HG03159 (cell line): ENCODE measurements around the gene ZSCAN4.

Experiments used
- ATAC-seq: cut with Tn5 transposase; IDR thresholded peaks from one replicate; pipeline ENCODE4 v1.9.1; 2021; ENCODE audit warnings: mild to moderate bottlenecking, moderate library complexity; ENCODE audit not compliant: unreplicated experiment

The ZSCAN4 gene

DNA sequence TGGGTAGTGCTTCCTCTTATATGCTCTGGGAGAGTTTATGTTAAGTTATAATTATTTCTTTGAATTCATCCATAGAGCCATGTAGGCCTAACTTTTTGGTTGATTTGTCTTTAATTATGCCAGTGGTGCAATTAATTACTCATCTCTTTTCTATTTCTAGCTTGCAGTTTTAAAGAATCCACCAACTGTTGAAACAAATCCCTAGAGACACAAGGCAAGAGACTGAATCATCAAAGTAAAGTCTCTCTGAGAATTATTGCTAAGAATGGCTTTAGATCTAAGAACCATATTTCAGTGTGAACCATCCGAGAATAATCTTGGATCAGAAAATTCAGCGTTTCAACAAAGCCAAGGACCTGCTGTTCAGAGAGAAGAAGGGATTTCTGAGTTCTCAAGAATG is 7.1 kb downstream of the ZSCAN4 start:
- no peak for ATAC-seq

DNA sequence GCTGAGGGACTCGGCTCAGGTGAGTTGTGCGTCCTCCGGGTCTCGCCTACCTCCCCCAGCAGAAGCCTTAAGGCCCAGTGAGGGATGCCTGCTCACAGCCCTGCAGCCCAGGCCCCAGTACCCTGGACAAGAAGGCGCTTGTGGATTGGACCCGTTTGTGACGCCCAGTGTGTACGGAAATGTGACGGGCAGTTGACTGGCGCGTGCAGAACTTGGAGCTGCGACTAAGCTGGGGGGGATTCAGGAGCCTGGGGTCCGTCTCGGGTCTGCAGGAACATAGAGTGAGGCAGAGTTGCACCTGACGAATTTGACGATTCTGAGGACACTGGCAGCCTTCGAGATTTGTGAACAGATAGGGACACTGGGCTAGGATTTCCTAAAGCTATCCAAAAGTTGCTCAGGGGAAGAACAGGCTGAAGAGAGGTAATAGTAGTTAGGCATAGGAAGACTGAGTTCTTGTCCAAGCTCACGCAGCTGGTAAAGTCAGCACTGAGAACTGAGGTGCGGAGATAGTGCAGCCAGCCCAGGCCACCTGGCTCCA is 13.6 kb downstream of the ZSCAN4 start:
- no peak for ATAC-seq

DNA sequence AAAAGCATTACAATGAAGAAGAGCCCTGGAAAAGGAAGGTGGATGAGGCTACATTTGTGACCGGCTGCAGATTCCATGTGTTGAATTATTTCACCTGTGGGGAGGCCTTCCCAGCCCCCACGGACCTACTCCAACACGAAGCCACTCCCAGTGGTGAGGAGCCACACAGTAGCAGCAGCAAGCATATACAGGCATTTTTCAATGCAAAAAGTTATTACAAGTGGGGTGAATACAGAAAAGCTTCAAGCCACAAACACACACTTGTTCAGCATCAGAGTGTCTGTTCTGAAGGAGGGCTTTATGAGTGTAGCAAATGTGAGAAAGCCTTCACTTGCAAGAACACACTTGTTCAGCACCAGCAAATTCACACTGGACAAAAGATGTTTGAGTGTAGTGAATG is 18.0 kb downstream of the ZSCAN4 start:
- no peak for ATAC-seq

DNA sequence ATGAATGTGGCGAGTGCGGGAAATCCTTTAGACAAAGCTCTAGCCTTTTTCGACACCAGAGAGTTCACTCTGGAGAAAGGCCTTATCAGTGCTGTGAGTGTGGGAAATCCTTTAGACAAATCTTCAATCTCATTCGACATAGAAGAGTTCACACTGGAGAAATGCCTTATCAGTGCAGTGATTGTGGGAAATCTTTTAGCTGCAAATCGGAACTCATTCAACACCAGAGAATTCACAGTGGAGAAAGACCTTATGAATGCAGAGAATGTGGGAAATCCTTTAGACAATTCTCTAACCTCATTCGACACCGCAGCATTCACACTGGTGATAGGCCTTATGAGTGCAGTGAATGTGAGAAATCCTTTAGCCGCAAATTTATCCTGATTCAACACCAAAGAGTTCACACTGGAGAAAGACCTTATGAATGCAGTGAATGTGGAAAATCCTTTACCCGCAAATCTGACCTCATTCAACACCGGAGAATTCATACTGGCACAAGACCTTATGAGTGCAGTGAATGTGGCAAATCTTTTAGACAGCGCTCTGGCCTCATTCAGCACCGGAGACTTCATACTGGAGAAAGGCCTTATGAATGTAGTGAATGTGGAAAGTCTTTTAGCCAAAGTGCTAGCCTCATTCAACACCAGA is 18.8 kb downstream of the ZSCAN4 start:
- ATAC-seq, result no peak

DNA sequence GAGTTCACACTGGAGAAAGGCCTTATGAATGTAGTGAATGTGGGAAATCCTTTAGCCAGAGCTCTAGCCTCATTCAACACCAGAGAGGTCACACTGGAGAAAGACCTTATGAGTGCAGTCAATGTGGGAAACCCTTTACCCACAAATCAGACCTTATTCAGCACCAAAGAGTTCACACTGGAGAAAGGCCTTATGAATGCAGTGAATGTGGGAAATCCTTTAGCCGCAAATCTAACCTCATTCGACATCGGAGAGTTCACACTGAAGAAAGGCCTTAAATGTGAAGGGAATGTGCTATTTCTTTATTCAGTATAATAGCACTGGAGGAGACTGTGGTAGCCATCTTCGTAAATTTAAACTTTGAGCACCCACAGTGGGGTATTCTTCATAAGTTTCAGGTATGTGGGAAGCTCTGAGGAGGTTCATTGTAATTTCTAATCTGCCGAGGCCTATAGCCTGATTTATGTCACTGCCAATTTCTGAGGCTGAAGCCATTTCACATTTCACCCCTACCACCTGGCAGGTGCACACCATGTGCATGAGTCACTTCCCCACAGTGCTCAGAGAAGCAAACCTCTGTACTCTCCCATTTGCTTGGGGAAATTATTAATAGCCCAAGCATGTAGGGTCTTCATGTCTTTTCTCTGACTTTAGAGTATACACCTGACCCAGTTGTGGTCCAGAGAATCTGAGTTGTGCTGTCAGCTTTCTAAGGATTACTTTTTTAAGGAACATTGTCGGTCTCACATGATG is 19.5 kb downstream of the ZSCAN4 start:
- ATAC-seq, result no peak

DNA sequence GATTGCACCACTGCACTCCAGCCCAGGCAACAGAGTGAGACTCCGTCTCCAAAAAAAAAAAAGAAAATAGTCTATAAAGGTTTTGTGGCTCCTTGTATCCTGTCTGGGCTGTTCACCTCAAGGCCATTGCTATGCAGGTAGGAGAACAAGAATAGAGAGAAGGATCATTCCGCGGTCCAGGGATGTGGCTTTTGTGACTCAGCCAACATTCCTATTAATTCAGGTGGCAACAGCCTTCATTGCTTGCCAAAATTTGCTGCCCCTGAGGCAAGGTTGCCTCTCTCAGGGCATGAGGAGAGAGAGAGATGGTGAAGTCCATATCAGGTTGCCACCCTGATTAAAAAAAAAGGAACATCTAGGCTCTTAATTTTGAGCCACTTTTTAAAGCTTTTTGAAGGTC is 21.0 kb downstream of the ZSCAN4 start:
- ATAC-seq, result no peak

DNA sequence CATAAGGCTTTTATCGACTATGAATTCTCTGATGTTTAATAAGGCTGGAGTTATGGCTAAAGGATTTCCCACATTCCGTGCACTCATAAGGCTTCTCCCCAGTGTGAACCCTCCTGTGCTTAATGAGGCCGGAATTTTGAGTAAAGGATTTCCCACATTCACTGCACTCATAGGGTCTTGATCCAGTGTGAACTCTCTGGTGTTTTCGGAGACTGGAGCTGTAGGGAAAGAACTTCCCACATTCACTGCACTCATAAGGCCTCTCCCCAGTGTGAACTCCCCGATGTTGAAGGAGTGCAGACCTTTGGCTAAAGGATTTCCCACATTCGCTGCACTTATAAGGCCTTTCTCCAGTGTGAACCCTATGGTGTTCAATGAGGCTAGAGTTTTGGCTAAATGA is 32.9 kb downstream of the ZSCAN4 start:
- ATAC-seq, result no peak

DNA sequence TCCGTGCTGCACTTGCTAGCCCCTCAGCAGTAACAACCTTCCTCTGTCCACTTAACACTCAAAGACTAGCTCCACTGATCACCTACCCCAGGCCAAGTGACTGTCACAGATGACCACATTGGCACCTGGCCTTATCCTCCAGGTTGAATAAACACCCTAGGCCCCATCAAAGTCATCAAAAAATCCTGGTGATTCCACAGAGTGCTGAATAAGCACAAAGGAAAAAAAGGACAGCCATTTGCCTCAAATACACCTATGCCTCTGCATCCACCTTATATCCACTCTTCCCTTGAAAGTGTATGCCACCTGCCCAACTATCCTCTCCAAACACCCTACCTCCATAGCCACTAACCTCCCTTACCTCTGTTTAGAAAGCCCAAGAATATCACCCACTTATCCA is 37.6 kb downstream of the ZSCAN4 start:
- no peak for ATAC-seq

DNA sequence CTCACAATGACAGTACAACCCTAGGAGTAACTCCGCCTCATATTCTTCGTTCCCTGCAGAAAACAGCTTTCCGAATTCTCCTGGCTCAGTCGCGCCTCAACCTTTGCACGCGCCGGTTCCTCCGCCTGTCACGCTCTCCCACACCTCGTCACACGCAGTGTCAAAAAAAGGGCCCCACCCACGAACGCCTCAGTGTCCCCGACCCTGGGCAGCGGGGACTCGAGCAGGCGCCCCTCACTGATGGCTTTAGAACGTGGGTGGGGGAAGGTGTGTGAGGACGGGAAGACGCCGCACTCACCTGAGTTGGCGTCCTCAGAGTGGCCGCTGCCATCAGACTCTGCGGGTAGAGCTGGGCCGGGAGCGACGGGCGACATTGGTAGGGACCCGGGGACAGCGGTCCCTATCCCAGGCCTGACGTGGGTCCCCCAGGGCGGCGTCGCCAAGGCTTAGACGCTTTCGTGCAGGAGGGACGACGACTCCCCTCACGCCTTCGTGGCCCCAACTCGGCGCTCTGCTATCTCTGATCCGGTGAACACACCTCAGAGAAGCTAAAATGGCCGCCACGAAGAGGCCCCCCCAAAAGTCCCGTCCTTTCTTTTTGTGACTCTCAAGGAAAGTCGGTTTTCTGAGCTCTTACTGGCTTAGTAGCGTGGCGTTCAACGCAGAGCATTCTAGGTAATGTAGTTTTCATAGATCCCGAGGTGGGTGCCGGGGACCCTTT is 40.1 kb downstream of the ZSCAN4 start, which contains the start of gene ZNF154:
TSS of gene ZNF154 (minus strand) at position 564 of the 721 bp plus-strand sequence. CDS start at position 331, 233 bp downstream.
- ATAC-seq, result no peak

DNA sequence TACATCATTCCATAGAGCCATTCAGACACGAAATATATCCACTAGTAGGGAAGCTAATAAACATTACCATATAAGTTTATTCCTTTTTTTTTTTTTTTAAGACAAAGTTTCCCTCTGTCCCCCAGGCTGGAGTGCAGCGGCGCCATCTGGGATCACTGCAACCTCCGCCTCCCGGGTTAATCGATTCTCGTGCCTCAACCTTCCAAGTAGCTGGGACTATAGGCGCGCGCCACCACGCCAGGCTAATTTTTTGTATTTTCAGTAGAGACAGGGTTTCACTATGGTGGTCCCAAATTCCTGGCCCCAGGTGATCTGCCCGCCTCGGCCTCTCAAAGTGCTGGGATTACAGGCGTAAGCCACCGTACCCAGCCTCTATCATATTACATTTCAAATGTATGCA is 40.9 kb downstream of the ZSCAN4 start:
- no peak for ATAC-seq

DNA sequence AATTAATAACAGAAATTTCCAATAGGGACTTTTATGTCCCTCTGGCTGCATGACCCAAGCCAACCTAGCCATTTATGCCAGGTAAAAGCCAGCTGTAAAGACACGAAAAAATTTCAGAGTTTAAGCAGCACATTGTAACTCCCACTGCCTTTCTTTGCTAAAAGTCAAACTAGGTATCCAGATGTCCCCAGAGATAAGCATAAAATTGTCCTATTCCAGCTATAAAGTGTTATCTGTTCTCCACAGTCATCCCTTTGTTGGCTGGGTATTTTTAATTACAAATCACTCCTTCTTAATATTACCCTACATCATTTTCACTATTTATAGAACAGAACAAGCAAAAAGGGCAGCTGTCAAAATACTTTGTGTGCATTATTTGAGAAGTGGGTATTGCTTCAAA is 43.5 kb downstream of the ZSCAN4 start:
- ATAC-seq, result no peak

DNA sequence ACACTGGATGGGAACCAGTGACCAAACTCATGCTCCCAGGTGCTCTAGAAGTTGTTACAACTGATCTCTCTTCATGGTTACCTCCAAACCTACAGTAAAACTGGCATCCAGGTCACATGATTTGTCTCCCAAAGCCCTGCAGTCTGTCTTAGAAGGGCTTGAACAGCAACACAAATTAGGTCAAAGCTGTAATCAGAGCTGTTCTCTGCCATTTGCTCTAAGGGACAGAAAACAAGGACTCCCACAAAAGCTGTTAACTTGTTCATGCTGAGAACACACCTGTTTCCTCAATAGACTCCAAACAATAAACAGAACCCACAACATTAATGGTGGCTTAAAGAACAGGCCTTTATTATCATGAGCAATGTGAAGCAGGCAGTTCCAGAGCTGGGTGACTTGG is 50.7 kb downstream of the ZSCAN4 start:
- no peak for ATAC-seq

DNA sequence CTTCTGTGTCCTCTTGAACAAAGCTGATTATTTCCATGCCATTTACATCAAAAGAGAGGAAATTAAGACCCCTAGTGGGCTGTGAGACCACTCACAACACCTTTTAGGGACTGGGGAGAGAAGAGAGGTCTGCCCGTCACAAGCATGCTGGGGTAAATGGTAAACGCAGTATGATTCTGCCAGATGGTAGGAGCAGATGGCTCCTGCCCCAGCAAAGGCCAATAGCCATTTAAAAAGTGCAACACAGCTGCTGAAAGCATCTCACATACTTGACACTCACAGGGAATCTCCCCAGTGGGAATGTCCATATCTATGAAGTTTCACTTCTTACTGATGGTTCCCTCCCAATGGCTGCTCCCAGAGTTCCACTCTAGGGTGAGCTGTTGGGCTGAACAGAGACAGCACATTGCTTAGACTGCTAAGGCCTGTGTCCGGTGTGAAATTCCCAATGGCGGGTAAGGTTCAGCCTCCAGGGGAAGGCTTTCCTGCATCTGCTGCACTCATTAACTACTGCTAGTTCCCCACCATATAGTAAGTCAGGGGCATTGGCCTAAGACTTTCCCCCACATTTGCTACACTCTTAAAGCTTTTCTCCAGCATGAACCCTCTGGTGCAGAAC is 51.3 kb downstream of the ZSCAN4 start:
- ATAC-seq, result no peak

DNA sequence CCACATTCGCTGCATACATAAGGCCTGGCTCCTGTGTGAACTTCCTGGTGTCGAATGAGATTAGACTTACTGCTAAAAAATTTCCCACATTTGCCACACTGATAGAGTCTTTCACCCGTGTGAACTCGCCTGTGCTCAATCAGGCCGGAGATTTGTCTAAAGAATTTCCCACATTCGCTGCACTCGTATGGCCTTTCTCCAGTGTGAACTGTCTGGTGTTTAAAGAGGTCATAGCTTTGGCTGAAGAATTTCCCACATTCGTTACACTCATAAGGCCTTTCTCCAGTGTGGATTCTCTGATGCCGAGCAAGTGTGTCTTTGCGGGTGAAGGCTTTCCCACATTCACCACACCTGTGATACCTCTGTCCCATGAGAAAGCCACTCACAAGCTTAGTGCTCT is 52.1 kb downstream of the ZSCAN4 start:
- no peak for ATAC-seq
